Nephron (organoid): Measurements from ENCODE around the gene CAMTA1.

Experiments used
- H3K27ac Mint-ChIP-seq, 3 experiments: 2 replicates each; pipeline ENCODE4 v1.8.0; 2020; ENCODE audit warnings: mixed read lengths in 3 of 3, mild to moderate bottlenecking in 2 of 3, moderate library complexity in 1 of 3
- H3K27me3 Mint-ChIP-seq: 2 replicates; pipeline ENCODE4 v1.8.0; 2021; ENCODE audit warnings: low read depth, mild to moderate bottlenecking, moderate library complexity, mixed read lengths
- H3K36me3 Mint-ChIP-seq: 2 replicates; pipeline ENCODE4 v1.8.0; 2020; ENCODE audit warnings: low read depth, mixed read lengths
- H3K4me1 Mint-ChIP-seq: 2 replicates; pipeline ENCODE4 v1.8.0; 2020; ENCODE audit warnings: mixed read lengths
- H3K4me3 Mint-ChIP-seq, 3 experiments: 2 replicates each; pipeline ENCODE4 v1.8.0; 2020; ENCODE audit warnings: mild to moderate bottlenecking in 3 of 3, mixed read lengths in 3 of 3, moderate library complexity in 2 of 3
- H3K9me3 Mint-ChIP-seq: 2 replicates; pipeline ENCODE4 v1.8.0; 2020; ENCODE audit warnings: mixed read lengths
- CTCF ChIP-seq, 3 experiments: fragments of 200-600 bp; sonication (generic); IDR thresholded peaks; one replicate each; pipeline ENCODE4 v1.5.0; 2021; ENCODE audit warnings: antibody characterized with exemption in 3 of 3; ENCODE audit not compliant: unreplicated experiment in 3 of 3

The CAMTA1 gene

GRCh38 chr1:6776389-6776788 lies 8.9 kb upstream of the CAMTA1 start:
- peaks cover 12% of the 10 kb centered on the region for H3K9me3 Mint-ChIP-seq
- H3K27me3 Mint-ChIP-seq, result peaks cover 6% of the 10 kb centered on the region
- H3K4me1 Mint-ChIP-seq, result peaks cover under 1% of the 10 kb centered on the region

GRCh38 chr1:6776895-6777294 lies 8.4 kb upstream of the CAMTA1 start:
- peak overlapping the region in 1 of 3 experiments; percentile 44 for H3K27ac Mint-ChIP-seq
- H3K4me1 Mint-ChIP-seq, result no peaks in the 10 kb centered on the region
- no peaks in the 10 kb centered on the region for H3K36me3 Mint-ChIP-seq
- no peak overlapping the region for H3K4me3 Mint-ChIP-seq
- no peak for TF ChIP-seq CTCF (IDR thresholded peaks at IDR 0.05; ENCODE audit: unreplicated experiment in 3 of 3)
- H3K27me3 Mint-ChIP-seq, result peaks cover 4% of the 10 kb centered on the region
- H3K9me3 Mint-ChIP-seq, result peaks cover 12% of the 10 kb centered on the region

More at GRCh38 chr1:6776389-6776788, 8.9 kb upstream of the CAMTA1 start:
- H3K36me3 Mint-ChIP-seq, result no peaks in the 10 kb centered on the region
- no peak overlapping the region for H3K27ac Mint-ChIP-seq
- H3K4me3 Mint-ChIP-seq, result no peak overlapping the region
- TF ChIP-seq CTCF (IDR thresholded peaks at IDR 0.05; ENCODE audit: unreplicated experiment in 3 of 3), result no peak

- peaks cover 4% of the 10 kb centered on the region for H3K27me3 Mint-ChIP-seq
- TF ChIP-seq CTCF (IDR thresholded peaks at IDR 0.05; ENCODE audit: unreplicated experiment in 3 of 3), result no peak
- peaks cover 12% of the 10 kb centered on the region for H3K9me3 Mint-ChIP-seq
- no peaks in the 10 kb centered on the region for H3K36me3 Mint-ChIP-seq
- H3K27ac Mint-ChIP-seq, result no peak overlapping the region
- no peak overlapping the region for H3K4me3 Mint-ChIP-seq
- no peaks in the 10 kb centered on the region for H3K4me1 Mint-ChIP-seq
Measured at GRCh38 chr1:6777813-6778212, 7.4 kb upstream of the CAMTA1 start.

GRCh38 chr1:6779089-6779805 lies 6.0 kb upstream of the CAMTA1 start:
- peaks cover 8% of the 10 kb centered on the region for H3K4me1 Mint-ChIP-seq
- TF ChIP-seq CTCF (IDR thresholded peaks at IDR 0.05; ENCODE audit: unreplicated experiment in 3 of 3), result no peak
- no peak overlapping the region for H3K4me3 Mint-ChIP-seq
- H3K27me3 Mint-ChIP-seq, result peaks cover 4% of the 10 kb centered on the region
- peaks cover 12% of the 10 kb centered on the region for H3K9me3 Mint-ChIP-seq
- H3K36me3 Mint-ChIP-seq, result no peaks in the 10 kb centered on the region
- H3K27ac Mint-ChIP-seq, result no peak overlapping the region

GRCh38 chr1:6782151-6782550 lies 3.1 kb upstream of the CAMTA1 start:
- no peak overlapping the region for H3K27ac Mint-ChIP-seq
- H3K36me3 Mint-ChIP-seq, result no peaks in the 10 kb centered on the region
- H3K4me1 Mint-ChIP-seq, result peaks cover 17% of the 10 kb centered on the region
- no peak for TF ChIP-seq CTCF (IDR thresholded peaks at IDR 0.05; ENCODE audit: unreplicated experiment in 3 of 3)
- H3K4me3 Mint-ChIP-seq, result no peak overlapping the region
- peaks cover 3% of the 10 kb centered on the region for H3K9me3 Mint-ChIP-seq
- H3K27me3 Mint-ChIP-seq, result no peaks in the 10 kb centered on the region

GRCh38 chr1:6783221-6783620 lies 2.0 kb upstream of the CAMTA1 start:
- no peak for TF ChIP-seq CTCF (IDR thresholded peaks at IDR 0.05; ENCODE audit: unreplicated experiment in 3 of 3)
- Mint-ChIP-seq H3K27ac (peak overlapping the region; percentile 84 to 91 (median 85)), H3K36me3 (peaks cover 5% of the 10 kb centered on the region), H3K4me3 (peak overlapping the region; percentile 89 to 91 (median 91)), H3K4me1 (peaks cover 24% of the 10 kb centered on the region), H3K9me3 (no peaks in the 10 kb centered on the region), H3K27me3 (no peaks in the 10 kb centered on the region)
